Activated naive CD4-positive, alpha-beta T cell treated with anti-CD3 and anti-CD28 coated beads, Interleukin-2, amount 10 ng/mL, durations not matched to agents 7 days and 5 days (primary cell): ENCODE measurements around the gene IKZF5.

Source experiments
- CTCF ChIA-PET: fragments of 350-600 bp; sonication (Branson Sonifier 250); formaldehyde crosslinking; loops from one replicate; lab custom pipeline; 2021; ENCODE audit warnings: antibody characterized with exemption; lab: Charles Lee
- DNase-seq: peaks from one replicate; pipeline ENCODE4 v3.0.0-alpha.2; 2020
- H3K27ac Mint-ChIP-seq: one replicate; pipeline ENCODE4 v1.8.0; 2021; ENCODE audit warnings: mild to moderate bottlenecking, moderate library complexity, mixed read lengths
- H3K27me3 Mint-ChIP-seq: one replicate; pipeline ENCODE4 v1.8.0; 2021; ENCODE audit warnings: mild to moderate bottlenecking, mixed read lengths
- H3K36me3 Mint-ChIP-seq: one replicate; pipeline ENCODE4 v1.8.0; 2021; ENCODE audit warnings: mixed read lengths
- H3K4me1 Mint-ChIP-seq: one replicate; pipeline ENCODE4 v1.8.0; 2021; ENCODE audit warnings: mixed read lengths
- H3K4me3 Mint-ChIP-seq: one replicate; pipeline ENCODE4 v1.8.0; 2021; ENCODE audit warnings: mild to moderate bottlenecking, moderate library complexity, mixed read lengths
- H3K9me3 Mint-ChIP-seq: one replicate; pipeline ENCODE4 v1.8.0; 2021; ENCODE audit warnings: mixed read lengths

IKZF5 gene

DNA sequence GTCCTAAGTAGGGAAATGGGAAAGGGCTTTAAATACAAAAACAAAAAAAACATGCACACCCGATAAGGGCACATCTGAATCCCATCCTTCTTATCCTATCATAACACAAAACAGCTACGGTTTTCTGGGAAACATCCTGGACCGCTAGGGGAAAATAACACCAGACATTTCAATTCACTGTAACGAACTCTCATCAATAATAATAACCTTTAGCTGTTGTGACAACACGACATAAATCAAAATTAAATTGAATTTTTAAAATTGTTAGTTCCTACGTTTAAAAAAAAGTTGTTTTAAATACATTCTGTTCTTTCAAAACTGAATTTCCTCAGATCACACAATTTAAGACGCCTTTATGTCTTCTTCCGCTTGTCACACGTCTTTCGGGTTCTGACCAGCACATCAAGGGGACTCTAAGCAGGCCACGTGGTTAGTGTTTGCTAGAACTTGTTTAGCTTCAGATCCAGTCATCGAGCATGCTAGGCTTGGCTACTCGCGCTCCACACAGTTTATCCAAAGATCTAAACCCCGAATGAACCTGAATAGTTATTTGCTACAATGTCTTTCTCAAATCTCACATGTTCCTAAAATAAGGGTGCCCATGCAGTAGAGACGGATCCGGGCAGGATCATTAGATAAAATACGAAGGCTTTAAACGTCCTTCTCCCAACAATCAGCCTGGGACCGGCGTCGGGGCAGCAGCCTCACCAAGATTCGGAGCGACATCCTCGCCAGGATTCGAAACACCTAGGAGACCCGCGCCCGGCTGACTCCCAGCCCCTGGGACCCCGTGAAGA is 839 bp downstream of the IKZF5 start:
- CTCF ChIA-PET = interaction anchor here (1.0 to 2.1 kb wide), 5 partner anchors 8 to 28 kb away, joined by 3 to 8 read pairs (median 3); partner anchors contain the start of gene PSTK
- Mint-ChIP-seq H3K27me3 (no peaks in the 10 kb centered on the region), H3K27ac (peak overlapping the region; percentile 98), H3K4me1 (peaks cover 41% of the 10 kb centered on the region), H3K9me3 (no peaks in the 10 kb centered on the region), H3K36me3 (peaks cover 10% of the 10 kb centered on the region), H3K4me3 (peak overlapping the region; percentile 97)
- peak; percentile 65 for DNase-seq

GRCh38 chr10:123004298-123004697 is 4.3 kb downstream of the IKZF5 start:
- Mint-ChIP-seq H3K27ac (no peak overlapping the region), H3K27me3 (no peaks in the 10 kb centered on the region)

GRCh38 chr10:123001370-123001769 is 7.2 kb downstream of the IKZF5 start:
- CTCF ChIA-PET = no interaction called here
- H3K27me3 Mint-ChIP-seq = no peaks in the 10 kb centered on the region
- H3K4me1 Mint-ChIP-seq = peaks cover 13% of the 10 kb centered on the region
- H3K27ac Mint-ChIP-seq = no peak overlapping the region
- H3K4me3 Mint-ChIP-seq = no peak overlapping the region
- peaks cover 15% of the 10 kb centered on the region for H3K36me3 Mint-ChIP-seq
- no peaks in the 10 kb centered on the region for H3K9me3 Mint-ChIP-seq
- no peak for DNase-seq

More at GRCh38 chr10:123004298-123004697, 4.3 kb downstream of the IKZF5 start:
- CTCF ChIA-PET = no interaction called here
- peaks cover 11% of the 10 kb centered on the region for H3K36me3 Mint-ChIP-seq
- no peak overlapping the region for H3K4me3 Mint-ChIP-seq
- H3K4me1 Mint-ChIP-seq = peaks cover 29% of the 10 kb centered on the region
- no peak for DNase-seq
- H3K9me3 Mint-ChIP-seq = no peaks in the 10 kb centered on the region

DNA sequence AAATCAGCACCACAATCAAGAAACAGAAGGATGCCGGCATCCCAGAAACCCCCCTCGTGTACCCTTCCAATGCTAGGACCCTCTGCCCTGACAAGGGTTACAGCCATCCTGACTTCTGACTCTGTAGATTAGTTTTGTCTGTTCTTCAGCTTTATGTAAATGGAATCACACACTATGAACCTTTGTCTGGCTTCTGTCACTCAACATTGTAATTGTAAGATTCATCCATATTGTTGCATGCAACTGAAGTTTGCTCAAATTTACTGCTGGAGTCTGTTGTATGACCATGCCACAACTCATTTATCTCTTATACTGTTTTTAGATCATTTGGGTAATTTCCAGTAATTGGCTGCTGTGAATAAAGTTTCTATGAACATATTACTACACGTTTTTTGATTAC is 8.4 kb downstream of the IKZF5 start:
- peaks cover 18% of the 10 kb centered on the region for H3K36me3 Mint-ChIP-seq
- no peaks in the 10 kb centered on the region for H3K9me3 Mint-ChIP-seq
- H3K4me1 Mint-ChIP-seq = peaks cover 4% of the 10 kb centered on the region
- DNase-seq = no peak
- no peak overlapping the region for H3K4me3 Mint-ChIP-seq
- no peak overlapping the region for H3K27ac Mint-ChIP-seq
- H3K27me3 Mint-ChIP-seq = no peaks in the 10 kb centered on the region
- CTCF ChIA-PET = interaction anchor here (1.4 kb wide), 1 partner anchor 8 kb away, joined by 3 read pairs; no protein-coding TSS in a partner anchor

- no peaks in the 10 kb centered on the region for H3K9me3 Mint-ChIP-seq
- H3K4me1 Mint-ChIP-seq = peaks cover 4% of the 10 kb centered on the region
- no peaks in the 10 kb centered on the region for H3K27me3 Mint-ChIP-seq
- H3K4me3 Mint-ChIP-seq = no peak overlapping the region
- H3K27ac Mint-ChIP-seq = no peak overlapping the region
- no peak for DNase-seq
- CTCF ChIA-PET = interaction anchor here (1.4 kb wide), 1 partner anchor 8 kb away, joined by 3 read pairs; no protein-coding TSS in a partner anchor
- peaks cover 20% of the 10 kb centered on the region for H3K36me3 Mint-ChIP-seq
Observed at GRCh38 chr10:122999347-122999746, 9.2 kb downstream of the IKZF5 start.

GRCh38 chr10:122998934-122999333 is 9.7 kb downstream of the IKZF5 start:
- H3K9me3 Mint-ChIP-seq = no peaks in the 10 kb centered on the region
- no peaks in the 10 kb centered on the region for H3K27me3 Mint-ChIP-seq
- H3K36me3 Mint-ChIP-seq = peaks cover 24% of the 10 kb centered on the region
- peaks cover 4% of the 10 kb centered on the region for H3K4me1 Mint-ChIP-seq
- no peak overlapping the region for H3K27ac Mint-ChIP-seq
- no peak for DNase-seq
- CTCF ChIA-PET = interaction anchor here (1.4 kb wide), 1 partner anchor 9 kb away, joined by 3 read pairs; no protein-coding TSS in a partner anchor
- no peak overlapping the region for H3K4me3 Mint-ChIP-seq

- CTCF ChIA-PET = interaction anchor here (1.1 kb wide), 1 partner anchor 12 kb away, joined by 3 read pairs; no protein-coding TSS in a partner anchor
- no peak overlapping the region for H3K4me3 Mint-ChIP-seq
Observed at GRCh38 chr10:122998360-122998917, 10.2 kb downstream of the IKZF5 start.

DNA sequence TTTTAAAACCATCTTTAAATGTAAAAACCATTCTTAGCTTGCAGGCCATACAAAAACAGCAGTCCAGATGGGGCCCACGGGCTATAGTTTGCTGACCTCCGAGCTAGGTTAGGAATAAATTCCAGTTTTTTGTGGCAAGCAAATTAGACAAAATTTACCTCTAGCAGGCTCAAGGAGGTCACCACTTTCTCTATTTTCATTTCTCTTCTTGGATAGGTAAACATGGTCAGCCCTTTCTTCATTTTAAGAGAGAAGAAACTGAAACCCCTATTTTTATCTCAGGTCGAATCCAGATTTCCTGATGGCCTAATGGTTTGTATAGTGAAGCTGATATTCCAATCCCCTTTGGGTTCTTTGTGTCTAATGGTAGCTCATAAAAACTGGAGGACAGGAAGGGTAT is 10.7 kb downstream of the IKZF5 start:
- Mint-ChIP-seq H3K27me3 (no peaks in the 10 kb centered on the region), H3K36me3 (peaks cover 28% of the 10 kb centered on the region)

More at GRCh38 chr10:122998360-122998917, 10.2 kb downstream of the IKZF5 start:
- DNase-seq = no peak
- Mint-ChIP-seq H3K27ac (no peak overlapping the region), H3K4me1 (peaks cover 4% of the 10 kb centered on the region), H3K9me3 (no peaks in the 10 kb centered on the region), H3K27me3 (no peaks in the 10 kb centered on the region), H3K36me3 (peaks cover 26% of the 10 kb centered on the region)

DNA sequence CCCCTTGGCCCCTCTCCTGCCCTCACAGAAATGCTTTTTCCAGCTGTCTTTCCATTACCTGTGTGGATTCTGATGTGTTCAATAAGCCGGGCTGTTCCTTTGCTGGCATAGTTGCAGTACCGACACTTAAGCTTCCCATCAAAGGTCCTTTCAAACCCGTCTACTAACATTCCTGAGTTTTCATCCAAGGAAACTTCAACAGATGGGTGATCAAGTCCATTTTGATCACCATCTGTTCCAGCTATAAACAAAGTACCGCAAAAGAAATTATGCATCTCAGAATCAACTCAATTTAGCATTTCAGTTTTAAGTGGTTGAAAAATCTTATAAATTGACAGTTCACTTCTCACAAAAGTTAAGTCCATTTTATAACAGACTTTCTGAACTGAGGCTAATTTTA is 12.7 kb downstream of the IKZF5 start:
- DNase-seq = no peak
- no peaks in the 10 kb centered on the region for H3K27me3 Mint-ChIP-seq
- no peak overlapping the region for H3K4me3 Mint-ChIP-seq
- no peak overlapping the region for H3K27ac Mint-ChIP-seq
- no peaks in the 10 kb centered on the region for H3K9me3 Mint-ChIP-seq
- peaks cover 28% of the 10 kb centered on the region for H3K36me3 Mint-ChIP-seq
- CTCF ChIA-PET = no interaction called here
- H3K4me1 Mint-ChIP-seq = peaks cover 4% of the 10 kb centered on the region

More for the DNA sequence above, 10.7 kb downstream of the IKZF5 start:
- DNase-seq = no peak
- Mint-ChIP-seq H3K9me3 (no peaks in the 10 kb centered on the region), H3K27ac (no peak overlapping the region), H3K4me1 (peaks cover 4% of the 10 kb centered on the region), H3K4me3 (no peak overlapping the region)
- CTCF ChIA-PET = interaction anchor here (1.1 to 1.3 kb wide), 2 partner anchors 10 to 13 kb away, joined by 3 read pairs; no protein-coding TSS in a partner anchor

GRCh38 chr10:122993797-122994336 is 14.7 kb downstream of the IKZF5 start:
- H3K27me3 Mint-ChIP-seq = no peaks in the 10 kb centered on the region
- CTCF ChIA-PET = no interaction called here
- H3K9me3 Mint-ChIP-seq = no peaks in the 10 kb centered on the region
- H3K4me1 Mint-ChIP-seq = no peaks in the 10 kb centered on the region
- peaks cover 26% of the 10 kb centered on the region for H3K36me3 Mint-ChIP-seq
- DNase-seq = no peak
- no peak overlapping the region for H3K27ac Mint-ChIP-seq
- no peak overlapping the region for H3K4me3 Mint-ChIP-seq

GRCh38 chr10:122992031-122992585 is 16.5 kb downstream of the IKZF5 start:
- H3K4me3 Mint-ChIP-seq = no peak overlapping the region
- CTCF ChIA-PET = no interaction called here
- H3K9me3 Mint-ChIP-seq = no peaks in the 10 kb centered on the region
- no peak overlapping the region for H3K27ac Mint-ChIP-seq
- no peak for DNase-seq
- H3K27me3 Mint-ChIP-seq = no peaks in the 10 kb centered on the region
- no peaks in the 10 kb centered on the region for H3K4me1 Mint-ChIP-seq
- peaks cover 26% of the 10 kb centered on the region for H3K36me3 Mint-ChIP-seq

- H3K27ac Mint-ChIP-seq = no peak overlapping the region
- CTCF ChIA-PET = interaction anchor here (1.4 kb wide), 1 partner anchor 9 kb away, joined by 9 read pairs; no protein-coding TSS in a partner anchor
- H3K27me3 Mint-ChIP-seq = no peaks in the 10 kb centered on the region
- no peak for DNase-seq
- no peaks in the 10 kb centered on the region for H3K4me1 Mint-ChIP-seq
- peaks cover 18% of the 10 kb centered on the region for H3K36me3 Mint-ChIP-seq
- no peaks in the 10 kb centered on the region for H3K9me3 Mint-ChIP-seq
- H3K4me3 Mint-ChIP-seq = no peak overlapping the region
Observed at GRCh38 chr10:122990278-122990677, 18.3 kb downstream of the IKZF5 start.

- Mint-ChIP-seq H3K9me3 (no peaks in the 10 kb centered on the region), H3K27ac (no peak overlapping the region)
- CTCF ChIA-PET = no interaction called here
Observed at GRCh38 chr10:122988501-122988900, 20.1 kb downstream of the IKZF5 start.

DNA sequence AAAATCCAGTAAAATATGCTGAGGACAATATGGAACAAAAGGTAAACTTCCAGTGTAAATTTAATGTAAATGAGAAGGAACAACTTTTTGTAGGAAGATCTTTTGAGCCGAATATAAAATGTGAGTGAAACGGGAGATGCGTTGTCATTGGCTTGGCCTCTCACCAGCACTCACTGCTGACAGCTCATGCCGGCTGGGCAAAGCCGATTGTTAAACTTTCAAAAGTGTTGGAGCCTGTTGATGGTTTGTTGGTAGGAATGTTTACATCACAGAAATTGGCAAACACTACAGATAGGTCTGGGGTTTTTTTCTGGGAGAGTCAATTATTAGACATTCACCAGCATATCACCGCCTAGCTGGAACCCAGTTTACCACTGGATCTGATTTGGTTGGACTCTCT is 22.3 kb downstream of the IKZF5 start:
- no peak overlapping the region for H3K27ac Mint-ChIP-seq
- no peak overlapping the region for H3K4me3 Mint-ChIP-seq
- H3K36me3 Mint-ChIP-seq = peaks cover 5% of the 10 kb centered on the region
- no peaks in the 10 kb centered on the region for H3K27me3 Mint-ChIP-seq
- H3K4me1 Mint-ChIP-seq = peaks cover 2% of the 10 kb centered on the region
- H3K9me3 Mint-ChIP-seq = no peaks in the 10 kb centered on the region
- CTCF ChIA-PET = no interaction called here
- DNase-seq = no peak

More at GRCh38 chr10:122988501-122988900, 20.1 kb downstream of the IKZF5 start:
- H3K27me3 Mint-ChIP-seq = no peaks in the 10 kb centered on the region
- peaks cover 10% of the 10 kb centered on the region for H3K36me3 Mint-ChIP-seq
- no peaks in the 10 kb centered on the region for H3K4me1 Mint-ChIP-seq
- no peak overlapping the region for H3K4me3 Mint-ChIP-seq
- DNase-seq = no peak
